Liver (tissue), 9 donors: ENCODE measurements around the gene DNMT1. TPM values are rescaled to one million over a fixed set of nuclear protein-coding genes. Genes with fewer than 3 reads are reported as not detected.

Source experiments
- DNase-seq: peaks from one replicate; pipeline ENCODE4 v3.0.0-alpha.2; 2017; ENCODE audit warnings: low spot score
- H3K27ac ChIP-seq, 2 donors: one replicate each; pipeline ENCODE4 v1.7.0; 2013; ENCODE audit warnings: inconsistent platforms in 2 of 2, low read length in 2 of 2, control low read depth in 1 of 2, low read depth in 1 of 2, mild to moderate bottlenecking in 1 of 2
- H3K27me3 ChIP-seq, 4 donors: one replicate each; pipeline versions ENCODE4 v1.6.1 to v1.7.0; 2013; ENCODE audit warnings: low read length in 3 of 4, inconsistent platforms in 1 of 4, mild to moderate bottlenecking in 1 of 4, moderate library complexity in 1 of 4; ENCODE audit not compliant: control insufficient read depth in 4 of 4, insufficient read depth in 4 of 4
- H3K36me3 ChIP-seq, 4 donors: one replicate each; pipeline versions ENCODE4 v1.6.1 to v1.7.0; 2013; ENCODE audit warnings: low read length in 3 of 4, mild to moderate bottlenecking in 3 of 4, low read depth in 1 of 4, moderate library complexity in 1 of 4; ENCODE audit not compliant: control insufficient read depth in 4 of 4, insufficient read depth in 3 of 4
- H3K4me1 ChIP-seq, 4 donors: one replicate each; pipeline versions ENCODE4 v1.6.1 to v1.7.0; 2013; ENCODE audit warnings: low read length in 3 of 4, mild to moderate bottlenecking in 3 of 4, moderate library complexity in 1 of 4; ENCODE audit not compliant: control insufficient read depth in 4 of 4, insufficient read depth in 4 of 4
- H3K4me3 ChIP-seq, 3 donors: one replicate each; pipeline versions ENCODE4 v1.6.1 to v1.7.0; 2013; ENCODE audit warnings: low read length in 3 of 3, control low read depth in 1 of 3, low read depth in 1 of 3, mild to moderate bottlenecking in 1 of 3
- H3K9ac ChIP-seq, 2 donors: one replicate each; pipeline ENCODE4 v1.7.0; 2013; ENCODE audit warnings: low read length in 2 of 2, mild to moderate bottlenecking in 2 of 2, moderate library complexity in 2 of 2, control low read depth in 1 of 2, low read depth in 1 of 2
- H3K9me3 ChIP-seq, 4 donors: one replicate each; pipeline versions ENCODE4 v1.6.1 to v1.7.0; 2013; ENCODE audit warnings: low read length in 3 of 4; ENCODE audit not compliant: control insufficient read depth in 4 of 4
- CTCF ChIP-seq: fragments of 150-350 bp; IDR thresholded peaks from 2 replicates; pipeline ENCODE4 v1.5.1; 2017; ENCODE audit warnings: improper control_type of control experiment, low read depth, low read length; ENCODE audit not compliant: missing input control
- FOXA1 ChIP-seq: IDR thresholded peaks from 2 replicates; pipeline ENCODE4 v1.6.1; 2016; ENCODE audit warnings: antibody characterized with exemption
- GABPA ChIP-seq, 2 donors: IDR thresholded peaks in 1 of 2; conservative IDR thresholded peaks in 1 of 2; 2 replicates each; pipeline ENCODE4 v1.6.1; 2016; ENCODE audit warnings: antibody characterized with exemption in 2 of 2, mild to moderate bottlenecking in 1 of 2, moderate library complexity in 1 of 2
- HNF4A ChIP-seq, 2 donors: conservative IDR thresholded peaks; 2 replicates each; pipeline ENCODE4 v1.6.1; 2016; ENCODE audit warnings: antibody characterized with exemption in 2 of 2, mild to moderate bottlenecking in 2 of 2
- HNF4G ChIP-seq: IDR thresholded peaks from 2 replicates; pipeline ENCODE4 v1.6.1; 2016; ENCODE audit warnings: antibody characterized with exemption
- JUND ChIP-seq, 2 donors: IDR thresholded peaks; 2 replicates each; pipeline ENCODE4 v1.6.1; 2016; ENCODE audit warnings: antibody characterized with exemption in 2 of 2
- NR2F2 ChIP-seq: IDR thresholded peaks from 2 replicates; pipeline ENCODE4 v1.6.1; 2016; ENCODE audit warnings: antibody characterized with exemption
- RAD21 ChIP-seq, 2 donors: IDR thresholded peaks; 2 replicates each; pipeline ENCODE4 v1.6.1; 2016; ENCODE audit warnings: antibody characterized with exemption in 2 of 2, mild to moderate bottlenecking in 2 of 2
- REST ChIP-seq: IDR thresholded peaks from 2 replicates; pipeline ENCODE4 v1.6.1; 2016; ENCODE audit warnings: antibody characterized with exemption, mild to moderate bottlenecking
- RXRA ChIP-seq, 2 donors: IDR thresholded peaks; 2 replicates each; pipeline ENCODE4 v1.6.1; 2017 to 2018; ENCODE audit warnings: antibody characterized with exemption in 2 of 2, mild to moderate bottlenecking in 1 of 2
- SP1 ChIP-seq: IDR thresholded peaks from 2 replicates; pipeline ENCODE4 v1.6.1; 2018; ENCODE audit warnings: antibody characterized with exemption, mild to moderate bottlenecking
- WGBS: extraction: QIAGEN DNeasy Blood & Tissue Kit; methylation state at CpG from one replicate; pipeline ENCODE4 v1.1.7; 2013; 5-methylcytosine and 5-hydroxymethylcytosine counted together
- polyA plus RNA-seq, 2 donors: library from polyadenylated mRNA; stranded (reverse) in 1 of 2; unstranded in 1 of 2; fragments of 200-250 nt in 1 of 2; fragments of >200 nt in 1 of 2; fragmentation: Nextera tagmentation in 1 of 2; extraction: Ambion mirVana in 1 of 2; gene quantifications; one replicate each; pipeline versions ENCODE4 v1.2.1 to v1.2.3, GENCODE V29; 2013 to 2015
- total RNA-seq, 2 donors: library from RNA; depleted of rRNA; stranded (reverse); fragments of >200 nt; gene quantifications; one replicate each; pipeline ENCODE4 v1.2.3, GENCODE V29; 2014
- donor health status: healthy.
- donor health status: healthy.
- donor health status: healthy.
- donor health status: healthy.
- donor health status: healthy.

The DNMT1 gene
- total and polyA plus RNA-seq, 4 donors: 8.7 to 47.1 (median 20.0) TPM

- no peaks in the 10 kb centered on the region for H3K9me3 ChIP-seq
- peak overlapping the region in 1 of 2 donors; percentile 15 for H3K27ac ChIP-seq
- no peak overlapping the region for H3K9ac ChIP-seq
- H3K4me3 ChIP-seq: no peak overlapping the region
- no peak for DNase-seq
- H3K27me3 ChIP-seq: no peaks in the 10 kb centered on the region
- TF ChIP-seq HNF4G (no peak), RXRA (IDR thresholded peaks at IDR 0.05) (no peak), NR2F2 (no peak), HNF4A (conservative IDR thresholded peaks at IDR 0.05) (no peak), REST (no peak), FOXA1 (no peak), CTCF (no peak), GABPA (IDR thresholded peaks at IDR 0.05 in 1 of 2, conservative IDR thresholded peaks at IDR 0.05 in 1 of 2) (no peak), SP1 (no peak)
- 80% methylated on average over 19 of the region's 19 CpGs for WGBS
- H3K36me3 ChIP-seq: peaks cover 19 to 63% (median 25%) of the 10 kb centered on the region in 4 donors
- H3K4me1 ChIP-seq: peaks cover 0 to 11% (median 5%) of the 10 kb centered on the region in 4 donors
Measured at GRCh38 chr19:10113592-10113963, 81.2 kb downstream of the DNMT1 start.

GRCh38 chr19:10112895-10113591, 81.7 kb downstream of the DNMT1 start:
- peak; percentile 3 to 12 for TF ChIP-seq HNF4A (conservative IDR thresholded peaks at IDR 0.05)
- TF ChIP-seq FOXA1: no peak
- peak; percentile 52 for TF ChIP-seq CTCF
- TF ChIP-seq NR2F2: no peak
- TF ChIP-seq RAD21 (IDR thresholded peaks at IDR 0.05): peak; percentile 58 to 79
- no peak for TF ChIP-seq JUND (IDR thresholded peaks at IDR 0.05)
- peaks cover 0 to 8% (median 1%) of the 10 kb centered on the region in 4 donors for H3K4me1 ChIP-seq
- no peak overlapping the region for H3K4me3 ChIP-seq
- peak overlapping the region in 1 of 2 donors; percentile 15 for H3K27ac ChIP-seq
- H3K9me3 ChIP-seq: no peaks in the 10 kb centered on the region
- WGBS: 38% methylated on average over 25 of the region's 25 CpGs
- peaks cover 19 to 67% (median 28%) of the 10 kb centered on the region in 4 donors for H3K36me3 ChIP-seq
- DNase-seq: peak; percentile 61
- no peak overlapping the region for H3K9ac ChIP-seq
- no peaks in the 10 kb centered on the region for H3K27me3 ChIP-seq
